ENCODE results near the gene RSPH6A.

Gene RSPH6A

GRCh38 chr19:45814851-45815480 lies at the start of gene RSPH6A:
RSPH6A (minus strand) TSS chr19:45815308; CDS start chr19:45815176, 132 bp downstream.
- no peak for DNase-seq

- no peak for DNase-seq
Measured at GRCh38 chr19:45864629-45865082, 49.5 kb upstream of the RSPH6A start.

- DNase-seq = peak; percentile 75
Measured at GRCh38 chr19:45863840-45864628, 48.9 kb upstream of the RSPH6A start, which contains the start of gene FOXA3. FOXA3 (plus strand) TSS chr19:45864326; CDS start chr19:45864457, 131 bp downstream.

- DNase-seq = no peak
Measured at GRCh38 chr19:45863335-45863839, 48.3 kb upstream of the RSPH6A start.

- DNase-seq = peak; percentile 100
Measured at GRCh38 chr19:45862564-45863334, 47.6 kb upstream of the RSPH6A start, which contains the start of gene SYMPK. SYMPK (minus strand) TSS chr19:45863147; CDS start chr19:45854495, 8,652 bp downstream.

GRCh38 chr19:45862271-45862563 lies 47.1 kb upstream of the RSPH6A start:
- DNase-seq = no peak

GRCh38 chr19:45860359-45861259 lies 45.5 kb upstream of the RSPH6A start:
- no peak for DNase-seq

GRCh38 chr19:45854167-45854778 lies 39.2 kb upstream of the RSPH6A start:
- no peak for DNase-seq

- DNase-seq = no peak
Measured at GRCh38 chr19:45852983-45853382, 37.9 kb upstream of the RSPH6A start.

- DNase-seq = no peak
Measured at GRCh38 chr19:45852145-45852750, 37.1 kb upstream of the RSPH6A start.

- DNase-seq = no peak
Measured at GRCh38 chr19:45848922-45849321, 33.8 kb upstream of the RSPH6A start.

- DNase-seq = no peak
Measured at GRCh38 chr19:45847663-45848062, 32.6 kb upstream of the RSPH6A start.

- DNase-seq = no peak
Measured at GRCh38 chr19:45842198-45842597, 27.1 kb upstream of the RSPH6A start.

GRCh38 chr19:45834970-45835369 lies 19.9 kb upstream of the RSPH6A start:
- no peak for DNase-seq

GRCh38 chr19:45828945-45829344 lies 13.8 kb upstream of the RSPH6A start:
- no peak for DNase-seq

GRCh38 chr19:45828523-45828922 lies 13.4 kb upstream of the RSPH6A start:
- DNase-seq = no peak

GRCh38 chr19:45827459-45828093 lies 12.5 kb upstream of the RSPH6A start:
- DNase-seq = no peak

GRCh38 chr19:45826934-45827333 lies 11.8 kb upstream of the RSPH6A start:
- no peak for DNase-seq

GRCh38 chr19:45825917-45826893 lies 11.1 kb upstream of the RSPH6A start:
- no peak for DNase-seq

- DNase-seq = no peak
Measured at GRCh38 chr19:45825263-45825605, 10.1 kb upstream of the RSPH6A start.
